GM12878 (cell line): ENCODE data around the gene PSMD1. TPM values are rescaled to one million over a fixed set of nuclear protein-coding genes. Genes with fewer than 3 reads are reported as not detected.
A peak's percentile ranks its signal among the peaks of the same experiment; 100 is the strongest.

Experiments
- ASH2L ChIP-seq: fragments of 300-600, 200-600 bp; sonication (generic); IDR thresholded peaks from 2 replicates; pipeline ENCODE4 v1.6.1; 2017; ENCODE audit warnings: low read depth, mild to moderate bottlenecking, borderline replicate concordance
- CHD1 ChIP-seq: IDR thresholded peaks from 2 replicates; pipeline ENCODE4 v1.6.1; 2012; ENCODE audit warnings: low read depth, low read length, improper control_type of control experiment
- ESRRA ChIP-seq: IDR thresholded peaks from 2 replicates; pipeline ENCODE4 v1.6.1; 2012; ENCODE audit warnings: mild to moderate bottlenecking, low read length, improper control_type of control experiment
- GATAD2B ChIP-seq: fragments of 450-650 bp; conservative IDR thresholded peaks from 2 replicates; pipeline ENCODE4 v1.6.1; 2017; ENCODE audit warnings: low read depth, mild to moderate bottlenecking, moderate library complexity
- HDAC6 ChIP-seq: fragments of 200-600 bp; sonication (generic); IDR thresholded peaks from one replicate; pipeline ENCODE4 v1.8.0; 2017; ENCODE audit warnings: antibody characterized with exemption; ENCODE audit not compliant: unreplicated experiment
- HSF1 ChIP-seq: fragments of 150-350 bp; IDR thresholded peaks from 2 replicates; pipeline ENCODE4 v1.6.1; 2014; ENCODE audit warnings: mild to moderate bottlenecking, low read depth, low read length
- PAX5 ChIP-seq: IDR thresholded peaks from 2 replicates; pipeline ENCODE4 v1.6.1; 2011; ENCODE audit warnings: low read depth, low read length, borderline replicate concordance
- RCOR1 ChIP-seq: conservative IDR thresholded peaks from 2 replicates; pipeline ENCODE4 v1.6.1; 2012; ENCODE audit warnings: low read depth, low read length, improper control_type of control experiment
- SUZ12 ChIP-seq: fragments of 200-600 bp; sonication (generic); IDR thresholded peaks from one replicate; pipeline ENCODE4 v1.6.1; 2018; ENCODE audit warnings: antibody characterized with exemption, mild to moderate bottlenecking; ENCODE audit not compliant: unreplicated experiment
- ZBED1 ChIP-seq: IDR thresholded peaks from 2 replicates; pipeline ENCODE4 v1.6.1; 2016; ENCODE audit warnings: borderline replicate concordance
- ZBTB33 ChIP-seq: fragments of 450-650 bp; IDR thresholded peaks from 2 replicates; pipeline ENCODE4 v1.6.1; 2017; ENCODE audit warnings: mild to moderate bottlenecking
- ZNF207 ChIP-seq: fragments of 450-650 bp; IDR thresholded peaks from 2 replicates; pipeline ENCODE4 v1.6.1; 2014; ENCODE audit warnings: antibody characterized with exemption, mild to moderate bottlenecking, borderline replicate concordance
- polyA plus RNA-seq, 11 experiments: library from polyadenylated mRNA; depleted of rRNA in 4 of 11; unstranded in 6 of 11; stranded (reverse) in 5 of 11; fragments of >200 nt; fragmentation: Nextera tagmentation in 4 of 11; fragmentation: Illumina TruSeq in 1 of 11; extraction: Ambion mirVana in 4 of 11; extraction: Trizol in 1 of 11; gene quantifications; 1 replicate in 1 of 11; 2 replicates in 10 of 11; pipeline versions ENCODE4 v1.2.1 to v1.2.3, GENCODE V29; 2011 to 2016; ENCODE audit warnings: inconsistent platforms in 2 of 11, missing spikeins in 2 of 11, low read depth in 1 of 11
- total RNA-seq, 4 experiments: library from RNA; depleted of rRNA in 3 of 4; stranded (reverse); fragments of >200 nt in 3 of 4; fragmentation: Illumina TruSeq in 1 of 4; extraction: Trizol in 1 of 4; gene quantifications; 2 replicates each; pipeline versions ENCODE4 v1.2.1 to v1.2.3, GENCODE V29; 2013 to 2021

PSMD1 gene
- total and polyA plus RNA-seq, 10 of the 15 experiments (the other 5 are each of a cell fraction or from before 2014, with no cell fraction given), result 87.4 to 220 (median 139) TPM

- no peak for TF ChIP-seq ZBTB33
- TF ChIP-seq HDAC6, result no peak
- 0 out of 2 replicates have a peak, but pooled peaks have one; percentile 69 for TF ChIP-seq ZNF207
- TF ChIP-seq ASH2L, result no peak
- TF ChIP-seq ZBED1, result no peak
- TF ChIP-seq PAX5, result 0 out of 2 replicates have a peak, but pooled peaks have one; percentile 18
- no peak for TF ChIP-seq CHD1
- TF ChIP-seq HSF1, result no peak
- TF ChIP-seq RCOR1, result no peak
- no peak for TF ChIP-seq ESRRA
- peak; percentile 96 for TF ChIP-seq GATAD2B
- TF ChIP-seq SUZ12, result no peak
These were observed 141.9 kb downstream of the PSMD1 start, which contains the start of gene ARMC9 (continued) for GRCh38 chr2:231198291-231199173.
